ENCODE results near the gene EPAS1. TPM values are rescaled to one million over a fixed set of nuclear protein-coding genes. Genes with fewer than 3 reads are reported as not detected.
A peak's percentile ranks its signal among the peaks of the same experiment; 100 is the strongest.

The EPAS1 gene
- total RNA-seq, 1 experiment from 2014 or later = 55.9 TPM

- ATAC-seq (no peak), DNase-seq (ENCODE audit: low read depth, low spot score) (no peak)
- ChIA-PET POLR2A (no interaction called here), CTCF (no interaction called here), RAD21 (ENCODE audit: low non-redundant PET in 1 of 2, low total read pairs in 2 of 2, uncharacterized antibody in 2 of 2, unreplicated experiment in 2 of 2) (no interaction called here)
- no peaks in the 10 kb centered on the region for H3K4me1 ChIP-seq (ENCODE audit: control insufficient read depth in 1 of 2, insufficient read depth in 2 of 2, low read length in 2 of 2)
- H3K9me3 ChIP-seq (ENCODE audit: control insufficient read depth in 1 of 2, insufficient read depth in 1 of 2, low read depth in 1 of 2, low read length in 2 of 2) = 0 out of 4 replicates have a peak, but pooled peaks cover 0 to 9% of the 10 kb centered on the region in 2 experiments
- TF ChIP-seq SP1 (IDR thresholded peaks at IDR 0.05; ENCODE audit: low read depth) (no peak), CBX3 (IDR thresholded peaks at IDR 0.05; ENCODE audit: low read depth) (peak; percentile 57; the same call in 1 of the 2 replicates)
- no peaks in the 10 kb centered on the region for H3K9me2 ChIP-seq (ENCODE audit: insufficient read depth)
- no peaks in the 10 kb centered on the region for H3K79me2 ChIP-seq (ENCODE audit: insufficient read depth, low read length)
- intact Hi-C loops (cut with micrococcal nuclease) = no loop called here
- no peak overlapping the region for H3K4me2 ChIP-seq (ENCODE audit: low read length)
- no TSS peak for BruUV-seq (replicated peaks)
- no peak overlapping the region for H3K27ac ChIP-seq (ENCODE audit: low read depth, low read length)
- no peaks in the 10 kb centered on the region for H3K27me3 ChIP-seq (ENCODE audit: insufficient read depth, low read length)
- H4K20me1 ChIP-seq (ENCODE audit: insufficient read depth) = no peaks in the 10 kb centered on the region
- no peaks in the 10 kb centered on the region for H3K36me3 ChIP-seq (ENCODE audit: control insufficient read depth in 1 of 2, insufficient read depth in 2 of 2, low read length in 2 of 2)
- no peak overlapping the region for H2AFZ ChIP-seq (ENCODE audit: low read depth, low read length, poor library complexity, severe bottlenecking)
- H3K4me3 ChIP-seq (replicated peaks in 1 of 2; ENCODE audit: low read depth in 1 of 2, low read length in 2 of 2) = no peak overlapping the region
- no peak overlapping the region for H3K9ac ChIP-seq (ENCODE audit: low read length)
These were observed 119.1 kb downstream of the EPAS1 start for GRCh38 chr2:46416280-46416679.

GRCh38 chr2:46416739-46417403, 119.7 kb downstream of the EPAS1 start:
- H3K9me3 ChIP-seq (ENCODE audit: control insufficient read depth in 1 of 2, insufficient read depth in 1 of 2, low read depth in 1 of 2, low read length in 2 of 2) = 0 out of 4 replicates have a peak, but pooled peaks cover 0 to 9% of the 10 kb centered on the region in 2 experiments
- H3K36me3 ChIP-seq (ENCODE audit: control insufficient read depth in 1 of 2, insufficient read depth in 2 of 2, low read length in 2 of 2) = no peaks in the 10 kb centered on the region
- H3K4me1 ChIP-seq (ENCODE audit: control insufficient read depth in 1 of 2, insufficient read depth in 2 of 2, low read length in 2 of 2) = no peaks in the 10 kb centered on the region
- no peak overlapping the region for H2AFZ ChIP-seq (ENCODE audit: low read depth, low read length, poor library complexity, severe bottlenecking)
- no peaks in the 10 kb centered on the region for H4K20me1 ChIP-seq (ENCODE audit: insufficient read depth)
- CTCF ChIA-PET = no interaction called here
- ATAC-seq (no peak), DNase-seq (ENCODE audit: low read depth, low spot score) (no peak)
- no peak for TF ChIP-seq TCF7L2 (IDR thresholded peaks at IDR 0.05; ENCODE audit: borderline replicate concordance, extremely low read depth, insufficient read depth, insufficient read length)
- no peak for TF ChIP-seq FOSL1 (IDR thresholded peaks at IDR 0.05; ENCODE audit: low read depth)
- no peak for TF ChIP-seq JUND (IDR thresholded peaks at IDR 0.05)
- no peak for TF ChIP-seq SRF (IDR thresholded peaks at IDR 0.05; ENCODE audit: low read depth)
- no peak for TF ChIP-seq CBX3 (IDR thresholded peaks at IDR 0.05; ENCODE audit: low read depth)
- TF ChIP-seq SP1 (IDR thresholded peaks at IDR 0.05; ENCODE audit: low read depth) = no peak
- TF ChIP-seq ZNF274 (IDR thresholded peaks at IDR 0.05; ENCODE audit: low read depth, low read length) = no peak
- TF ChIP-seq ATF3 (IDR thresholded peaks at IDR 0.05) = no peak
- TF ChIP-seq EZH2phosphoT487 (IDR thresholded peaks at IDR 0.05; ENCODE audit: borderline replicate concordance) = no peak
- TF ChIP-seq YY1 (IDR thresholded peaks at IDR 0.05; ENCODE audit: extremely low read depth, insufficient replicate concordance, low read depth, low read length) = no peak
- no peak for TF ChIP-seq POLR2AphosphoS5 (IDR thresholded peaks at IDR 0.05; ENCODE audit: low read depth, low read length)
- no peak for TF ChIP-seq REST (IDR thresholded peaks at IDR 0.05; ENCODE audit: low read depth)
- TF ChIP-seq RAD21 (IDR thresholded peaks at IDR 0.05; ENCODE audit: low read depth) = no peak
- TF ChIP-seq EZH2 (IDR thresholded peaks at IDR 0.05) = no peak
- TF ChIP-seq SIN3A (IDR thresholded peaks at IDR 0.05; ENCODE audit: low read depth) = no peak
- TF ChIP-seq CEBPB (IDR thresholded peaks at IDR 0.05; ENCODE audit: low read depth) = no peak
- no peak for TF ChIP-seq ELF1 (IDR thresholded peaks at IDR 0.05; ENCODE audit: borderline replicate concordance, low read depth)
- no peaks in the 10 kb centered on the region for H3K9me2 ChIP-seq (ENCODE audit: insufficient read depth)
- no peaks in the 10 kb centered on the region for H3K27me3 ChIP-seq (ENCODE audit: insufficient read depth, low read length)
- intact Hi-C loops (cut with micrococcal nuclease) = no loop called here
- POLR2A ChIA-PET = no interaction called here
- no TSS peak for BruUV-seq (replicated peaks)
- RAD21 ChIA-PET (ENCODE audit: low non-redundant PET in 1 of 2, low total read pairs in 2 of 2, uncharacterized antibody in 2 of 2, unreplicated experiment in 2 of 2) = no interaction called here
- no peaks in the 10 kb centered on the region for H3K79me2 ChIP-seq (ENCODE audit: insufficient read depth, low read length)
- no peak overlapping the region for H3K4me2 ChIP-seq (ENCODE audit: low read length)
- H3K27ac ChIP-seq (ENCODE audit: low read depth, low read length) = no peak overlapping the region
- H3K9ac ChIP-seq (ENCODE audit: low read length) = no peak overlapping the region
- no peak overlapping the region for H3K4me3 ChIP-seq (replicated peaks in 1 of 2; ENCODE audit: low read depth in 1 of 2, low read length in 2 of 2)

Measured in HCT116 (cell line).